Stomach (tissue), 9 donors: ENCODE results near the gene UTS2. TPM values are rescaled to one million over a fixed set of nuclear protein-coding genes. Genes with fewer than 3 reads are reported as not detected.

Experiments
- DNase-seq, 2 donors: peaks; one replicate each; pipeline versions ENCODE4 v3.0.0 to v3.0.0-alpha.2; 2013 to 2019
- H3K27ac ChIP-seq, 5 donors: fragments of 200-600 bp in 4 of 5; sonication (generic) in 4 of 5; one replicate each; pipeline ENCODE4 v1.5.1; 2013 to 2019; ENCODE audit warnings: mild to moderate bottlenecking in 1 of 5, moderate library complexity in 1 of 5
- H3K27me3 ChIP-seq, 3 donors: fragments of 200-600 bp; sonication (generic); one replicate each; pipeline ENCODE4 v1.5.1; 2017 to 2019; ENCODE audit warnings: mixed run types in 1 of 3
- H3K36me3 ChIP-seq, 4 donors: fragments of 200-600 bp; sonication (generic); 1 replicate in 3 of 4; 2 replicates in 1 of 4; pipeline ENCODE4 v1.5.1; 2016 to 2019
- H3K4me1 ChIP-seq, 4 donors: fragments of 200-600 bp; sonication (generic); one replicate each; pipeline ENCODE4 v1.5.1; 2016 to 2019
- H3K4me3 ChIP-seq, 4 donors: fragments of 200-600 bp; sonication (generic) in 3 of 4; one replicate each; pipeline ENCODE4 v1.5.1; 2016 to 2019; ENCODE audit warnings: mild to moderate bottlenecking in 1 of 4
- H3K9me3 ChIP-seq, 4 donors: fragments of 200-600 bp; sonication (generic); one replicate each; pipeline ENCODE4 v1.5.1; 2016 to 2019
- CTCF ChIP-seq, 7 experiments: fragments of 450-650 bp in 4 of 7; fragments of 200-600 bp in 3 of 7; sonication (generic) in 3 of 7; IDR thresholded peaks; one replicate each; pipeline ENCODE4 v1.5.1; 2016 to 2019; ENCODE audit warnings: antibody characterized with exemption in 7 of 7, control low read depth in 2 of 7, mild to moderate bottlenecking in 1 of 7
- EP300 ChIP-seq: sonication (generic); formaldehyde crosslinking; IDR thresholded peaks from one replicate; pipeline ENCODE4 v1.6.1; 2017; ENCODE audit warnings: antibody characterized with exemption
- POLR2A ChIP-seq, 4 donors: fragments of 450-650 bp; IDR thresholded peaks; one replicate each; pipeline ENCODE4 v1.6.1; 2016; ENCODE audit warnings: antibody characterized with exemption in 4 of 4, control low read depth in 2 of 4, mild to moderate bottlenecking in 1 of 4, moderate library complexity in 1 of 4
- POLR2AphosphoS5 ChIP-seq, 3 donors: sonication (generic); formaldehyde crosslinking; IDR thresholded peaks; one replicate each; pipeline ENCODE4 v1.6.1; 2016; ENCODE audit warnings: antibody characterized with exemption in 3 of 3
- WGBS, 5 donors: extraction: QIAGEN DNeasy Blood & Tissue Kit in 3 of 5; methylation state at CpG; one replicate each; pipeline versions ENCODE4 v1.1.5 to v1.1.7; 2013 to 2018; 5-methylcytosine and 5-hydroxymethylcytosine counted together
- intact Hi-C: fragments of 100-400 bp; cut with DNase I; formaldehyde crosslinking; loops from one replicate; pipeline ENCODE4 v1.15.1; 2023; ENCODE audit warnings: low total_unique reads
- polyA plus RNA-seq, 3 donors: library from polyadenylated mRNA; stranded (reverse); fragments of 200-250 nt; gene quantifications; one replicate each; pipeline ENCODE4 v1.2.3, GENCODE V29; 2013
- total RNA-seq, 5 donors: library from RNA; depleted of rRNA; stranded (reverse); fragments of >200 nt; gene quantifications; one replicate each; pipeline versions ENCODE4 v1.1.0 to v1.2.3, GENCODE V29; 2014 to 2016
- donor health status: healthy with polysubstance abuse.
- donor health status: Bipolar disorder and iron deficiency.
- donor health status: healthy.

Gene UTS2
- total and polyA plus RNA-seq, 8 donors, result 0.73 TPM; not detected in 7

GRCh38 chr1:7886405-7886745, 33.5 kb upstream of the UTS2 start:
- H3K4me3 ChIP-seq, result peak overlapping the region in 3 of 4 donors; percentile 6 to 31 (median 19)
- peaks cover 0 to 29% (median 0%) of the 10 kb centered on the region in 3 donors for H3K27me3 ChIP-seq
- WGBS, 5 donors, result 35 to 60% (median 47%) methylated on average over 7 of the region's 7 CpGs
- intact Hi-C loops, result no loop called here
- H3K27ac ChIP-seq, result peak overlapping the region in 1 of 5 donors; percentile 32
- TF ChIP-seq CTCF (IDR thresholded peaks at IDR 0.05), result no peak
- no peak for TF ChIP-seq POLR2A (IDR thresholded peaks at IDR 0.05)
- no peak for TF ChIP-seq EP300
- no peak for TF ChIP-seq POLR2AphosphoS5 (IDR thresholded peaks at IDR 0.05)
- H3K9me3 ChIP-seq, result no peaks in the 10 kb centered on the region
- H3K36me3 ChIP-seq, result no peaks in the 10 kb centered on the region
- DNase-seq, result peak in 1 of 2 donors; percentile 6
- H3K4me1 ChIP-seq, result peaks cover 0 to 9% (median 0%) of the 10 kb centered on the region in 4 donors

GRCh38 chr1:7885513-7886404, 32.9 kb upstream of the UTS2 start:
- H3K4me1 ChIP-seq, result peaks cover 0 to 9% (median 0%) of the 10 kb centered on the region in 4 donors
- 13 to 32% (median 26%) methylated on average over 18 to 26 of the region's 27 CpGs for WGBS, 5 donors
- H3K36me3 ChIP-seq, result no peaks in the 10 kb centered on the region
- H3K9me3 ChIP-seq, result no peaks in the 10 kb centered on the region
- TF ChIP-seq POLR2A (IDR thresholded peaks at IDR 0.05), result no peak
- peak overlapping the region in 1 of 5 donors; percentile 32 for H3K27ac ChIP-seq
- H3K4me3 ChIP-seq, result peak overlapping the region in 3 of 4 donors; percentile 6 to 31 (median 19)
- peaks cover 0 to 29% (median 0%) of the 10 kb centered on the region in 3 donors for H3K27me3 ChIP-seq
- DNase-seq, result peak; percentile 65 to 91
- intact Hi-C loops, result no loop called here

GRCh38 chr1:7884757-7885156, 31.9 kb upstream of the UTS2 start:
- Histone ChIP-seq H3K9me3 (no peaks in the 10 kb centered on the region), H3K4me1 (peaks cover 0 to 9% (median 0%) of the 10 kb centered on the region in 4 donors), H3K36me3 (no peaks in the 10 kb centered on the region), H3K27ac (no peak overlapping the region), H3K27me3 (peaks cover 0 to 29% (median 0%) of the 10 kb centered on the region in 3 donors), H3K4me3 (no peak overlapping the region)
- 53 to 96% (median 92%) methylated on average over 1 of the region's 1 CpG for WGBS, 5 donors
- TF ChIP-seq POLR2A (IDR thresholded peaks at IDR 0.05) (no peak), EP300 (no peak), CTCF (IDR thresholded peaks at IDR 0.05) (no peak), POLR2AphosphoS5 (IDR thresholded peaks at IDR 0.05) (no peak)
- DNase-seq, result no peak
- intact Hi-C loops, result no loop called here

- no peak overlapping the region for H3K27ac ChIP-seq
- no peak for DNase-seq
- no peaks in the 10 kb centered on the region for H3K4me1 ChIP-seq
- H3K4me3 ChIP-seq, result no peak overlapping the region
- intact Hi-C loops, result no loop called here
- WGBS, 5 donors, result 88 to 92% (median 89%) methylated on average over 3 of the region's 3 CpGs
- H3K36me3 ChIP-seq, result no peaks in the 10 kb centered on the region
- H3K9me3 ChIP-seq, result peaks cover 0 to 14% (median 11%) of the 10 kb centered on the region in 4 donors
- H3K27me3 ChIP-seq, result no peaks in the 10 kb centered on the region
- TF ChIP-seq POLR2A (IDR thresholded peaks at IDR 0.05) (no peak), POLR2AphosphoS5 (IDR thresholded peaks at IDR 0.05) (no peak), CTCF (IDR thresholded peaks at IDR 0.05) (no peak), EP300 (no peak)
These were observed 26.4 kb upstream of the UTS2 start for GRCh38 chr1:7879228-7879627.

- intact Hi-C loops, result no loop called here
- H3K4me1 ChIP-seq, result no peaks in the 10 kb centered on the region
- H3K36me3 ChIP-seq, result no peaks in the 10 kb centered on the region
- peaks cover 0 to 14% (median 11%) of the 10 kb centered on the region in 4 donors for H3K9me3 ChIP-seq
- H3K27ac ChIP-seq, result no peak overlapping the region
- H3K27me3 ChIP-seq, result no peaks in the 10 kb centered on the region
- TF ChIP-seq POLR2AphosphoS5 (IDR thresholded peaks at IDR 0.05) (no peak), CTCF (IDR thresholded peaks at IDR 0.05) (no peak), EP300 (no peak), POLR2A (IDR thresholded peaks at IDR 0.05) (no peak)
- H3K4me3 ChIP-seq, result no peak overlapping the region
- 42 to 61% (median 49%) methylated on average over 1 of the region's 1 CpG for WGBS, 5 donors
- no peak for DNase-seq
These were observed 25.2 kb upstream of the UTS2 start for GRCh38 chr1:7878027-7878426.
